ENCODE measurements around the gene MOB3C. TPM values are rescaled to one million over a fixed set of nuclear protein-coding genes. Genes with fewer than 3 reads are reported as not detected.
A peak's percentile ranks its signal among the peaks of the same experiment; 100 is the strongest.

MOB3C gene
- polyA plus RNA-seq, 6 donors from 2014 or later, result 8.5 to 18.2 (median 13.4) TPM

GRCh38 chr1:46575300-46575699 lies 41.3 kb downstream of the MOB3C start:
- Mint-ChIP-seq H3K4me1 (no peaks in the 10 kb centered on the region), H3K27ac (no peak overlapping the region), H3K9me3 (no peaks in the 10 kb centered on the region), H3K4me3 (no peak overlapping the region), H3K36me3 (peaks cover 7 to 31% of the 10 kb centered on the region in 2 donors), H3K27me3 (no peaks in the 10 kb centered on the region)
- DNase-seq (no peak), ATAC-seq (ENCODE audit: low read depth in 2 of 2) (no peak)

- no peaks in the 10 kb centered on the region for H3K9me3 Mint-ChIP-seq
- no peaks in the 10 kb centered on the region for H3K4me1 Mint-ChIP-seq
- H3K27me3 Mint-ChIP-seq, result no peaks in the 10 kb centered on the region
- peaks cover 14 to 28% of the 10 kb centered on the region in 2 donors for H3K36me3 Mint-ChIP-seq
- no peak for DNase-seq
- H3K27ac Mint-ChIP-seq, result no peak overlapping the region
- ATAC-seq (ENCODE audit: low read depth in 2 of 2), result no peak
- H3K4me3 Mint-ChIP-seq, result no peak overlapping the region
These were observed 44.9 kb downstream of the MOB3C start for GRCh38 chr1:46571691-46572225.

- DNase-seq, result no peak
- H3K4me1 Mint-ChIP-seq, result no peaks in the 10 kb centered on the region
- no peak overlapping the region for H3K27ac Mint-ChIP-seq
- no peak for ATAC-seq (ENCODE audit: low read depth in 2 of 2)
- no peaks in the 10 kb centered on the region for H3K9me3 Mint-ChIP-seq
- no peaks in the 10 kb centered on the region for H3K27me3 Mint-ChIP-seq
- H3K4me3 Mint-ChIP-seq, result no peak overlapping the region
- H3K36me3 Mint-ChIP-seq, result peaks cover 23 to 27% of the 10 kb centered on the region in 2 donors
These were observed 46.5 kb downstream of the MOB3C start for GRCh38 chr1:46569884-46570725.

GRCh38 chr1:46569116-46569515 lies 47.5 kb downstream of the MOB3C start:
- Mint-ChIP-seq H3K27ac (no peak overlapping the region), H3K36me3 (peaks cover 23 to 30% of the 10 kb centered on the region in 2 donors)

GRCh38 chr1:46568461-46568891 lies 48.1 kb downstream of the MOB3C start:
- Mint-ChIP-seq H3K27ac (no peak overlapping the region), H3K36me3 (peaks cover 22 to 32% of the 10 kb centered on the region in 2 donors), H3K4me1 (no peaks in the 10 kb centered on the region), H3K4me3 (no peak overlapping the region), H3K27me3 (no peaks in the 10 kb centered on the region), H3K9me3 (no peaks in the 10 kb centered on the region)
- no peak for ATAC-seq (ENCODE audit: low read depth in 2 of 2)
- no peak for DNase-seq

More at GRCh38 chr1:46569116-46569515, 47.5 kb downstream of the MOB3C start:
- no peak overlapping the region for H3K4me3 Mint-ChIP-seq
- no peak for ATAC-seq (ENCODE audit: low read depth in 2 of 2)
- no peak for DNase-seq
- H3K9me3 Mint-ChIP-seq, result no peaks in the 10 kb centered on the region
- no peaks in the 10 kb centered on the region for H3K4me1 Mint-ChIP-seq
- H3K27me3 Mint-ChIP-seq, result no peaks in the 10 kb centered on the region

GRCh38 chr1:46563341-46563740 lies 53.3 kb downstream of the MOB3C start:
- H3K27me3 Mint-ChIP-seq, result no peaks in the 10 kb centered on the region
- no peak overlapping the region for H3K4me3 Mint-ChIP-seq
- H3K27ac Mint-ChIP-seq, result no peak overlapping the region
- ATAC-seq (ENCODE audit: low read depth in 2 of 2) (no peak), DNase-seq (no peak)
- no peaks in the 10 kb centered on the region for H3K4me1 Mint-ChIP-seq
- H3K9me3 Mint-ChIP-seq, result no peaks in the 10 kb centered on the region
- H3K36me3 Mint-ChIP-seq, result peaks cover 22 to 37% of the 10 kb centered on the region in 2 donors

- Mint-ChIP-seq H3K36me3 (peaks cover 22 to 37% of the 10 kb centered on the region in 2 donors), H3K27ac (peak overlapping the region in 3 of 6 donors; percentile 27 to 79 (median 32)), H3K4me3 (no peak overlapping the region), H3K4me1 (no peaks in the 10 kb centered on the region), H3K27me3 (no peaks in the 10 kb centered on the region), H3K9me3 (no peaks in the 10 kb centered on the region)
- DNase-seq (no peak), ATAC-seq (ENCODE audit: low read depth in 2 of 2) (no peak)
These were observed 54.1 kb downstream of the MOB3C start for GRCh38 chr1:46562498-46562897.

GRCh38 chr1:46558966-46559365 lies 57.6 kb downstream of the MOB3C start:
- Mint-ChIP-seq H3K4me3 (no peak overlapping the region), H3K36me3 (peaks cover 8 to 15% of the 10 kb centered on the region in 2 donors), H3K9me3 (no peaks in the 10 kb centered on the region), H3K27me3 (no peaks in the 10 kb centered on the region), H3K27ac (no peak overlapping the region), H3K4me1 (no peaks in the 10 kb centered on the region)
- DNase-seq (no peak), ATAC-seq (ENCODE audit: low read depth in 2 of 2) (no peak)

GRCh38 chr1:46558141-46558963 lies 58.3 kb downstream of the MOB3C start:
- no peak for DNase-seq
- Mint-ChIP-seq H3K36me3 (peaks cover 8 to 11% of the 10 kb centered on the region in 2 donors), H3K4me3 (no peak overlapping the region), H3K27me3 (no peaks in the 10 kb centered on the region), H3K9me3 (no peaks in the 10 kb centered on the region), H3K4me1 (no peaks in the 10 kb centered on the region), H3K27ac (no peak overlapping the region)
- ATAC-seq (ENCODE audit: low read depth in 2 of 2), result no peak

Other genes starting within 250 kb of the MOB3C start
- 1 to 10 TPM in 1 of 6 donors, under 1 TPM in 2, not detected in 3; 0.34 to 1.4 (median 0.61) TPM for gene FAAH, start 222.5 kb downstream of the MOB3C start, polyA plus RNA-seq (ENCODE audit: low read depth in 6 of 6)
- not detected for gene DMBX1, start 127.0 kb downstream of the MOB3C start, polyA plus RNA-seq (ENCODE audit: low read depth in 6 of 6)
- not detected for gene KNCN, start 65.2 kb downstream of the MOB3C start, polyA plus RNA-seq (ENCODE audit: low read depth in 6 of 6)
- 10 to 100 TPM; 14.2 to 23.8 (median 18.6) TPM for gene MKNK1, start 12.5 kb downstream of the MOB3C start, polyA plus RNA-seq (ENCODE audit: low read depth in 6 of 6)
- 10 to 100 TPM; 45.0 to 87.6 (median 55.8) TPM for gene ATPAF1, start 51.6 kb upstream of the MOB3C start, polyA plus RNA-seq (ENCODE audit: low read depth in 6 of 6)
- gene TEX38, start 55.0 kb upstream of the MOB3C start, polyA plus RNA-seq (ENCODE audit: low read depth in 6 of 6), result not detected
- 100 to 1,000 TPM in 3 of 6 donors, 10 to 100 TPM in 3; 70.0 to 114 (median 96.0) TPM for gene EFCAB14, start 102.3 kb upstream of the MOB3C start, polyA plus RNA-seq (ENCODE audit: low read depth in 6 of 6)
- gene CYP4B1, start 182.2 kb upstream of the MOB3C start, polyA plus RNA-seq (ENCODE audit: low read depth in 6 of 6), result not detected